GM23338 (cell line): Measurements from ENCODE around the gene CD247. TPM values are rescaled to one million over a fixed set of nuclear protein-coding genes. Genes with fewer than 3 reads are reported as not detected.

Source experiments
- ATAC-seq: fragments of 200-7000 bp; cut with Tn5 transposase; 3 replicates; pipeline ENCODE4 v1.9.1; 2020
- DNase-seq: peaks from one replicate; pipeline ENCODE4 v3.0.0-alpha.2; 2015; ENCODE audit warnings: low spot score
- H2AFZ ChIP-seq: fragments of 200-600 bp; sonication (generic); 2 replicates; pipeline ENCODE4 v1.8.0; 2016; ENCODE audit warnings: antibody characterized with exemption, mild to moderate bottlenecking, moderate library complexity
- H3F3A ChIP-seq: fragments of 200-600 bp; sonication (generic); replicated peaks from 2 replicates; pipeline ENCODE4 v1.8.0; 2017; ENCODE audit warnings: antibody characterized with exemption, mixed run types, low read depth
- H3K27ac ChIP-seq: fragments of 200-600 bp; sonication (generic); 2 replicates; pipeline ENCODE4 v1.6.1; 2016; ENCODE audit warnings: low read depth
- H3K27me3 ChIP-seq: fragments of 200-600 bp; sonication (generic); 2 replicates; pipeline ENCODE4 v1.8.0; 2016; ENCODE audit warnings: mild to moderate bottlenecking, mixed run types, moderate library complexity; ENCODE audit not compliant: insufficient read depth
- H3K36me3 ChIP-seq: fragments of 200-600 bp; sonication (generic); 2 replicates; pipeline ENCODE4 v1.8.0; 2016; ENCODE audit warnings: mild to moderate bottlenecking; ENCODE audit not compliant: insufficient read depth
- H3K4me1 ChIP-seq: fragments of 200-600 bp; sonication (generic); 2 replicates; pipeline ENCODE4 v1.8.0; 2016; ENCODE audit warnings: mild to moderate bottlenecking, moderate library complexity; ENCODE audit not compliant: insufficient read depth
- H3K4me2 ChIP-seq: fragments of 200-600 bp; sonication (generic); 2 replicates; pipeline ENCODE4 v1.7.1; 2017; ENCODE audit warnings: mixed run types
- H3K4me3 ChIP-seq: fragments of 200-600 bp; sonication (generic); 2 replicates; pipeline ENCODE4 v1.6.1; 2016; ENCODE audit warnings: mixed run types
- H3K79me2 ChIP-seq: fragments of 200-600 bp; sonication (generic); replicated peaks from 2 replicates; pipeline ENCODE4 v1.8.0; 2017; ENCODE audit warnings: mild to moderate bottlenecking; ENCODE audit not compliant: insufficient read depth
- H3K9me2 ChIP-seq: fragments of 200-600 bp; sonication (generic); 2 replicates; pipeline ENCODE4 v1.8.0; 2017; ENCODE audit not compliant: insufficient read depth
- H4K20me1 ChIP-seq: fragments of 200-600 bp; sonication (generic); replicated peaks from 2 replicates; pipeline ENCODE4 v1.8.0; 2017; ENCODE audit warnings: mild to moderate bottlenecking; ENCODE audit not compliant: insufficient read depth
- H3K27ac Mint-ChIP-seq: 2 replicates; pipeline ENCODE4 v1.8.0; 2020; ENCODE audit warnings: inconsistent platforms, mild to moderate bottlenecking, moderate library complexity, mixed read lengths
- H3K27me3 Mint-ChIP-seq: 3 replicates; pipeline ENCODE4 v1.8.0; 2022; ENCODE audit warnings: low read depth, mild to moderate bottlenecking, moderate library complexity, mixed read lengths, inconsistent platforms; ENCODE audit not compliant: insufficient read depth, poor library complexity
- H3K36me3 Mint-ChIP-seq: 3 replicates; pipeline ENCODE4 v1.8.0; 2021; ENCODE audit warnings: low read depth, mild to moderate bottlenecking, inconsistent platforms, moderate library complexity, mixed read lengths
- H3K4me1 Mint-ChIP-seq: 3 replicates; pipeline ENCODE4 v1.8.0; 2020; ENCODE audit warnings: mild to moderate bottlenecking, inconsistent platforms, mixed read lengths
- H3K4me3 Mint-ChIP-seq: 3 replicates; pipeline ENCODE4 v1.8.0; 2021; ENCODE audit warnings: moderate library complexity, mild to moderate bottlenecking, inconsistent platforms, mixed read lengths
- H3K9me3 Mint-ChIP-seq: 3 replicates; pipeline ENCODE4 v1.8.0; 2020; ENCODE audit warnings: moderate library complexity, mild to moderate bottlenecking, inconsistent platforms, mixed read lengths
- CREB1 ChIP-seq: fragments of 250-450 bp; sonication (Bioruptor Pico); IDR thresholded peaks from 2 replicates; pipeline ENCODE4 v1.5.0; 2020; ENCODE audit warnings: low read depth, mild to moderate bottlenecking, moderate library complexity
- CTCF ChIP-seq, 2 experiments: fragments of 200-600 bp in 1 of 2; sonication (generic) in 1 of 2; conservative IDR thresholded peaks; 2 replicates each; pipeline versions ENCODE4 v1.5.1 to v1.6.1; 2016 to 2017; ENCODE audit warnings: antibody characterized with exemption in 2 of 2, low read depth in 2 of 2, mild to moderate bottlenecking in 2 of 2, moderate library complexity in 1 of 2
- EZH2 ChIP-seq: fragments of 200-600 bp; sonication (generic); IDR thresholded peaks from one replicate; pipeline ENCODE4 v1.8.0; 2017; ENCODE audit warnings: antibody characterized with exemption, mild to moderate bottlenecking, low read depth; ENCODE audit not compliant: unreplicated experiment
- EZH2phosphoT487 ChIP-seq: fragments of 200-600 bp; sonication (generic); IDR thresholded peaks from one replicate; pipeline ENCODE4 v1.8.1; 2018; ENCODE audit warnings: antibody characterized with exemption; ENCODE audit not compliant: unreplicated experiment
- JUNB ChIP-seq: IDR thresholded peaks from one replicate; pipeline ENCODE4 v1.6.1; 2016; ENCODE audit warnings: antibody characterized with exemption; ENCODE audit not compliant: unreplicated experiment
- NANOG ChIP-seq: IDR thresholded peaks from 2 replicates; pipeline ENCODE4 v1.6.1; 2016; ENCODE audit warnings: antibody characterized with exemption, borderline replicate concordance
- POLR2AphosphoS5 ChIP-seq: IDR thresholded peaks from 2 replicates; pipeline ENCODE4 v1.6.1; 2016; ENCODE audit warnings: antibody characterized with exemption, low read depth
- STAT1 ChIP-seq: IDR thresholded peaks from one replicate; pipeline ENCODE4 v1.6.1; 2016; ENCODE audit warnings: antibody characterized with exemption; ENCODE audit not compliant: unreplicated experiment
- ZNF114 ChIP-seq: fragments of 250-450 bp; sonication (Bioruptor Pico); IDR thresholded peaks from 2 replicates; pipeline ENCODE4 v1.5.0; 2020; ENCODE audit warnings: mild to moderate bottlenecking, moderate library complexity
- ZNF331 ChIP-seq: fragments of 250-450 bp; sonication (Bioruptor Pico); IDR thresholded peaks from 2 replicates; pipeline ENCODE4 v1.5.0; 2020; ENCODE audit warnings: low read depth, mild to moderate bottlenecking, moderate library complexity
- polyA plus RNA-seq: library from polyadenylated mRNA; unstranded; fragments of >200 nt; fragmentation: Nextera tagmentation; extraction: Ambion mirVana; gene quantifications from 2 replicates; pipeline ENCODE4 v1.2.1, GENCODE V29; 2016
- total RNA-seq: library from RNA; depleted of rRNA; stranded (reverse); fragments of >200 nt; shearing (Covaris generic); gene quantifications from 2 replicates; pipeline ENCODE4 v1.2.3, GENCODE V29; 2014
- TF ChIP-seq, protein P1 (sequence below): IDR thresholded peaks from 2 replicates; pipeline ENCODE4 v1.6.1; 2016; ENCODE audit warnings: antibody characterized with exemption
- TF ChIP-seq, protein P2 (sequence below): IDR thresholded peaks from one replicate; pipeline ENCODE4 v1.6.1; 2018; ENCODE audit warnings: antibody characterized with exemption; ENCODE audit not compliant: unreplicated experiment
- TF ChIP-seq, protein P3 (sequence below): fragments of 250-450 bp; sonication (Bioruptor Pico); IDR thresholded peaks from 2 replicates; pipeline ENCODE4 v1.5.0; 2020; ENCODE audit warnings: mild to moderate bottlenecking, moderate library complexity

The CD247 gene
- total and polyA plus RNA-seq, 2 experiments from 2014 or later: 1.2 to 1.4 TPM

- Mint-ChIP-seq H3K4me3 (no peak overlapping the region), H3K4me1 (peaks cover 33% of the 10 kb centered on the region), H3K27ac (no peak overlapping the region), H3K36me3 (no peaks in the 10 kb centered on the region), H3K9me3 (no peaks in the 10 kb centered on the region), H3K27me3 (no peaks in the 10 kb centered on the region)
- TF ChIP-seq EZH2phosphoT487 (no peak), STAT1 (no peak), ZNF114 (CRISPR knock-in tag) (no peak), ZNF331 (CRISPR knock-in tag) (no peak), CTCF (conservative IDR thresholded peaks at IDR 0.05; ENCODE audit: low read depth in 2 of 2) (no peak), JUNB (no peak), POLR2AphosphoS5 (no peak), CREB1 (no peak), NANOG (no peak), EZH2 (no peak)
- TF ChIP-seq, protein P1, sequence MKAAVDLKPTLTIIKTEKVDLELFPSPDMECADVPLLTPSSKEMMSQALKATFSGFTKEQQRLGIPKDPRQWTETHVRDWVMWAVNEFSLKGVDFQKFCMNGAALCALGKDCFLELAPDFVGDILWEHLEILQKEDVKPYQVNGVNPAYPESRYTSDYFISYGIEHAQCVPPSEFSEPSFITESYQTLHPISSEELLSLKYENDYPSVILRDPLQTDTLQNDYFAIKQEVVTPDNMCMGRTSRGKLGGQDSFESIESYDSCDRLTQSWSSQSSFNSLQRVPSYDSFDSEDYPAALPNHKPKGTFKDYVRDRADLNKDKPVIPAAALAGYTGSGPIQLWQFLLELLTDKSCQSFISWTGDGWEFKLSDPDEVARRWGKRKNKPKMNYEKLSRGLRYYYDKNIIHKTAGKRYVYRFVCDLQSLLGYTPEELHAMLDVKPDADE: no peak
- TF ChIP-seq, protein P2, sequence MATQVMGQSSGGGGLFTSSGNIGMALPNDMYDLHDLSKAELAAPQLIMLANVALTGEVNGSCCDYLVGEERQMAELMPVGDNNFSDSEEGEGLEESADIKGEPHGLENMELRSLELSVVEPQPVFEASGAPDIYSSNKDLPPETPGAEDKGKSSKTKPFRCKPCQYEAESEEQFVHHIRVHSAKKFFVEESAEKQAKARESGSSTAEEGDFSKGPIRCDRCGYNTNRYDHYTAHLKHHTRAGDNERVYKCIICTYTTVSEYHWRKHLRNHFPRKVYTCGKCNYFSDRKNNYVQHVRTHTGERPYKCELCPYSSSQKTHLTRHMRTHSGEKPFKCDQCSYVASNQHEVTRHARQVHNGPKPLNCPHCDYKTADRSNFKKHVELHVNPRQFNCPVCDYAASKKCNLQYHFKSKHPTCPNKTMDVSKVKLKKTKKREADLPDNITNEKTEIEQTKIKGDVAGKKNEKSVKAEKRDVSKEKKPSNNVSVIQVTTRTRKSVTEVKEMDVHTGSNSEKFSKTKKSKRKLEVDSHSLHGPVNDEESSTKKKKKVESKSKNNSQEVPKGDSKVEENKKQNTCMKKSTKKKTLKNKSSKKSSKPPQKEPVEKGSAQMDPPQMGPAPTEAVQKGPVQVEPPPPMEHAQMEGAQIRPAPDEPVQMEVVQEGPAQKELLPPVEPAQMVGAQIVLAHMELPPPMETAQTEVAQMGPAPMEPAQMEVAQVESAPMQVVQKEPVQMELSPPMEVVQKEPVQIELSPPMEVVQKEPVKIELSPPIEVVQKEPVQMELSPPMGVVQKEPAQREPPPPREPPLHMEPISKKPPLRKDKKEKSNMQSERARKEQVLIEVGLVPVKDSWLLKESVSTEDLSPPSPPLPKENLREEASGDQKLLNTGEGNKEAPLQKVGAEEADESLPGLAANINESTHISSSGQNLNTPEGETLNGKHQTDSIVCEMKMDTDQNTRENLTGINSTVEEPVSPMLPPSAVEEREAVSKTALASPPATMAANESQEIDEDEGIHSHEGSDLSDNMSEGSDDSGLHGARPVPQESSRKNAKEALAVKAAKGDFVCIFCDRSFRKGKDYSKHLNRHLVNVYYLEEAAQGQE: no peak
- TF ChIP-seq, protein P3, sequence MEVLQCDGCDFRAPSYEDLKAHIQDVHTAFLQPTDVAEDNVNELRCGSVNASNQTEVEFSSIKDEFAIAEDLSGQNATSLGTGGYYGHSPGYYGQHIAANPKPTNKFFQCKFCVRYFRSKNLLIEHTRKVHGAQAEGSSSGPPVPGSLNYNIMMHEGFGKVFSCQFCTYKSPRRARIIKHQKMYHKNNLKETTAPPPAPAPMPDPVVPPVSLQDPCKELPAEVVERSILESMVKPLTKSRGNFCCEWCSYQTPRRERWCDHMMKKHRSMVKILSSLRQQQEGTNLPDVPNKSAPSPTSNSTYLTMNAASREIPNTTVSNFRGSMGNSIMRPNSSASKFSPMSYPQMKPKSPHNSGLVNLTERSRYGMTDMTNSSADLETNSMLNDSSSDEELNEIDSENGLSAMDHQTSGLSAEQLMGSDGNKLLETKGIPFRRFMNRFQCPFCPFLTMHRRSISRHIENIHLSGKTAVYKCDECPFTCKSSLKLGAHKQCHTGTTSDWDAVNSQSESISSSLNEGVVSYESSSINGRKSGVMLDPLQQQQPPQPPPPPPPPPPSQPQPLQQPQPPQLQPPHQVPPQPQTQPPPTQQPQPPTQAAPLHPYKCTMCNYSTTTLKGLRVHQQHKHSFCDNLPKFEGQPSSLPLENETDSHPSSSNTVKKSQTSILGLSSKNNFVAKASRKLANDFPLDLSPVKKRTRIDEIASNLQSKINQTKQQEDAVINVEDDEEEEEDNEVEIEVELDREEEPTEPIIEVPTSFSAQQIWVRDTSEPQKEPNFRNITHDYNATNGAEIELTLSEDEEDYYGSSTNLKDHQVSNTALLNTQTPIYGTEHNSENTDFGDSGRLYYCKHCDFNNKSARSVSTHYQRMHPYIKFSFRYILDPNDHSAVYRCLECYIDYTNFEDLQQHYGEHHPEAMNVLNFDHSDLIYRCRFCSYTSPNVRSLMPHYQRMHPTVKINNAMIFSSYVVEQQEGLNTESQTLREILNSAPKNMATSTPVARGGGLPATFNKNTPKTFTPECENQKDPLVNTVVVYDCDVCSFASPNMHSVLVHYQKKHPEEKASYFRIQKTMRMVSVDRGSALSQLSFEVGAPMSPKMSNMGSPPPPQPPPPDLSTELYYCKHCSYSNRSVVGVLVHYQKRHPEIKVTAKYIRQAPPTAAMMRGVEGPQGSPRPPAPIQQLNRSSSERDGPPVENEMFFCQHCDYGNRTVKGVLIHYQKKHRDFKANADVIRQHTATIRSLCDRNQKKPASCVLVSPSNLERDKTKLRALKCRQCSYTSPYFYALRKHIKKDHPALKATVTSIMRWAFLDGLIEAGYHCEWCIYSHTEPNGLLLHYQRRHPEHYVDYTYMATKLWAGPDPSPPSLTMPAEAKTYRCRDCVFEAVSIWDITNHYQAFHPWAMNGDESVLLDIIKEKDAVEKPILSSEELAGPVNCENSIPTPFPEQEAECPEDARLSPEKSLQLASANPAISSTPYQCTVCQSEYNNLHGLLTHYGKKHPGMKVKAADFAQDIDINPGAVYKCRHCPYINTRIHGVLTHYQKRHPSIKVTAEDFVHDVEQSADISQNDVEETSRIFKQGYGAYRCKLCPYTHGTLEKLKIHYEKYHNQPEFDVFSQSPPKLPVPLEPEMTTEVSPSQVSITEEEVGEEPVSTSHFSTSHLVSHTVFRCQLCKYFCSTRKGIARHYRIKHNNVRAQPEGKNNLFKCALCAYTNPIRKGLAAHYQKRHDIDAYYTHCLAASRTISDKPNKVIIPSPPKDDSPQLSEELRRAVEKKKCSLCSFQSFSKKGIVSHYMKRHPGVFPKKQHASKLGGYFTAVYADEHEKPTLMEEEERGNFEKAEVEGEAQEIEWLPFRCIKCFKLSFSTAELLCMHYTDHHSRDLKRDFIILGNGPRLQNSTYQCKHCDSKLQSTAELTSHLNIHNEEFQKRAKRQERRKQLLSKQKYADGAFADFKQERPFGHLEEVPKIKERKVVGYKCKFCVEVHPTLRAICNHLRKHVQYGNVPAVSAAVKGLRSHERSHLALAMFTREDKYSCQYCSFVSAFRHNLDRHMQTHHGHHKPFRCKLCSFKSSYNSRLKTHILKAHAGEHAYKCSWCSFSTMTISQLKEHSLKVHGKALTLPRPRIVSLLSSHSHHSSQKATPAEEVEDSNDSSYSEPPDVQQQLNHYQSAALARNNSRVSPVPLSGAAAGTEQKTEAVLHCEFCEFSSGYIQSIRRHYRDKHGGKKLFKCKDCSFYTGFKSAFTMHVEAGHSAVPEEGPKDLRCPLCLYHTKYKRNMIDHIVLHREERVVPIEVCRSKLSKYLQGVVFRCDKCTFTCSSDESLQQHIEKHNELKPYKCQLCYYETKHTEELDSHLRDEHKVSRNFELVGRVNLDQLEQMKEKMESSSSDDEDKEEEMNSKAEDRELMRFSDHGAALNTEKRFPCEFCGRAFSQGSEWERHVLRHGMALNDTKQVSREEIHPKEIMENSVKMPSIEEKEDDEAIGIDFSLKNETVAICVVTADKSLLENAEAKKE (CRISPR knock-in tag): no peak
- Histone ChIP-seq H3F3A (no peaks in the 10 kb centered on the region), H2AFZ (no peak overlapping the region), H3K9me2 (peaks cover 11% of the 10 kb centered on the region; the same call in 1 of the 2 replicates), H3K27ac (no peak overlapping the region), H3K4me2 (peak overlapping the region; percentile 29; the same call in 1 of the 2 replicates), H3K4me1 (peaks cover 15% of the 10 kb centered on the region), H3K36me3 (no peaks in the 10 kb centered on the region), H3K79me2 (no peaks in the 10 kb centered on the region), H3K27me3 (no peaks in the 10 kb centered on the region), H3K4me3 (no peak overlapping the region), H4K20me1 (no peaks in the 10 kb centered on the region)
- DNase-seq: peak; percentile 21
- peak; percentile 80 for ATAC-seq
Observed at GRCh38 chr1:167502719-167503462, 15.4 kb downstream of the CD247 start.
